Vagina (tissue), 2 donors: ENCODE measurements around the gene RIPOR3. TPM values are rescaled to one million over a fixed set of nuclear protein-coding genes. Genes with fewer than 3 reads are reported as not detected.

Source experiments
- DNase-seq, 2 donors: peaks; one replicate each; pipeline ENCODE4 v3.0.0-alpha.2; 2017; ENCODE audit errors: extremely low spot score in 2 of 2
- H3K27ac ChIP-seq: fragments of 200-600 bp; sonication (generic); one replicate; pipeline ENCODE4 v1.5.1; 2019
- H3K27me3 ChIP-seq: fragments of 200-600 bp; sonication (generic); one replicate; pipeline ENCODE4 v1.5.1; 2019
- H3K36me3 ChIP-seq, 2 donors: fragments of 200-600 bp; sonication (generic); one replicate each; pipeline ENCODE4 v1.5.1; 2017 to 2019
- H3K4me1 ChIP-seq: fragments of 200-600 bp; sonication (generic); one replicate; pipeline ENCODE4 v1.5.1; 2019
- H3K4me3 ChIP-seq, 2 donors: fragments of 200-600 bp; sonication (generic); 1 replicate in 1 of 2; 2 replicates in 1 of 2; pipeline ENCODE4 v1.5.1; 2016 to 2019
- H3K9me3 ChIP-seq: fragments of 200-600 bp; sonication (generic); one replicate; pipeline ENCODE4 v1.5.1; 2019
- CTCF ChIP-seq, 3 experiments: fragments of 450-650 bp in 2 of 3; fragments of 200-600 bp in 1 of 3; sonication (generic) in 1 of 3; IDR thresholded peaks; one replicate each; pipeline ENCODE4 v1.5.1; 2017 to 2019; ENCODE audit warnings: antibody characterized with exemption in 3 of 3, mild to moderate bottlenecking in 2 of 3, moderate library complexity in 2 of 3
- POLR2A ChIP-seq, 2 donors: fragments of 450-650 bp; IDR thresholded peaks; one replicate each; pipeline ENCODE4 v1.6.1; 2017; ENCODE audit warnings: antibody characterized with exemption in 2 of 2, mild to moderate bottlenecking in 2 of 2, moderate library complexity in 2 of 2
- POLR2AphosphoS5 ChIP-seq, 2 donors: sonication (generic); formaldehyde crosslinking; IDR thresholded peaks; one replicate each; pipeline ENCODE4 v1.9.0; 2017; ENCODE audit warnings: antibody characterized with exemption in 2 of 2, mild to moderate bottlenecking in 2 of 2, low read depth in 1 of 2; ENCODE audit not compliant: insufficient read depth in 1 of 2
- intact Hi-C: fragments of 100-400 bp; cut with DNase I; formaldehyde crosslinking; loops from one replicate; pipeline ENCODE4 v1.15.1; 2023
- total RNA-seq: library from RNA; depleted of rRNA; stranded (reverse); fragments of >200 nt; gene quantifications from one replicate; pipeline ENCODE4 v1.2.3, GENCODE V29; 2016

Gene RIPOR3
- total RNA-seq, 1 donor from 2014 or later = 38.1 TPM

- intact Hi-C loops = no loop called here
These were observed 82.6 kb downstream of the RIPOR3 start for GRCh38 chr20:50608750-50609104.

GRCh38 chr20:50607850-50608749 is 83.2 kb downstream of the RIPOR3 start:
- no peak for DNase-seq
- Histone ChIP-seq H3K4me3 (no peak overlapping the region), H3K27ac (no peak overlapping the region), H3K36me3 (peaks cover 0 to 3% of the 10 kb centered on the region in 2 donors), H3K9me3 (no peaks in the 10 kb centered on the region), H3K27me3 (no peaks in the 10 kb centered on the region), H3K4me1 (no peaks in the 10 kb centered on the region)
- intact Hi-C loops = no loop called here
- no peak for TF ChIP-seq CTCF (IDR thresholded peaks at IDR 0.05)
- no peak for TF ChIP-seq POLR2A (IDR thresholded peaks at IDR 0.05)
- TF ChIP-seq POLR2AphosphoS5 (IDR thresholded peaks at IDR 0.05; ENCODE audit: insufficient read depth in 1 of 2, low read depth in 1 of 2) = no peak

More at GRCh38 chr20:50608750-50609104, 82.6 kb downstream of the RIPOR3 start:
- Histone ChIP-seq H3K4me3 (no peak overlapping the region), H3K9me3 (no peaks in the 10 kb centered on the region), H3K27ac (no peak overlapping the region), H3K4me1 (no peaks in the 10 kb centered on the region), H3K36me3 (peaks cover 0 to 3% of the 10 kb centered on the region in 2 donors), H3K27me3 (no peaks in the 10 kb centered on the region)
- DNase-seq = no peak
- no peak for TF ChIP-seq CTCF (IDR thresholded peaks at IDR 0.05)
- no peak for TF ChIP-seq POLR2A (IDR thresholded peaks at IDR 0.05)
- no peak for TF ChIP-seq POLR2AphosphoS5 (IDR thresholded peaks at IDR 0.05; ENCODE audit: insufficient read depth in 1 of 2, low read depth in 1 of 2)

GRCh38 chr20:50607436-50607835 is 83.9 kb downstream of the RIPOR3 start:
- TF ChIP-seq POLR2A (IDR thresholded peaks at IDR 0.05) = no peak
- no peak for TF ChIP-seq CTCF (IDR thresholded peaks at IDR 0.05)
- TF ChIP-seq POLR2AphosphoS5 (IDR thresholded peaks at IDR 0.05; ENCODE audit: insufficient read depth in 1 of 2, low read depth in 1 of 2) = no peak

GRCh38 chr20:50605136-50605535 is 86.2 kb downstream of the RIPOR3 start:
- intact Hi-C loops = no loop called here
- H3K4me1 ChIP-seq = no peaks in the 10 kb centered on the region
- no peak overlapping the region for H3K27ac ChIP-seq

More at GRCh38 chr20:50607436-50607835, 83.9 kb downstream of the RIPOR3 start:
- no peak overlapping the region for H3K4me3 ChIP-seq
- no peaks in the 10 kb centered on the region for H3K4me1 ChIP-seq
- intact Hi-C loops = no loop called here
- H3K9me3 ChIP-seq = no peaks in the 10 kb centered on the region
- no peaks in the 10 kb centered on the region for H3K27me3 ChIP-seq
- no peak overlapping the region for H3K27ac ChIP-seq
- peaks cover 0 to 3% of the 10 kb centered on the region in 2 donors for H3K36me3 ChIP-seq
- DNase-seq = no peak

More at GRCh38 chr20:50605136-50605535, 86.2 kb downstream of the RIPOR3 start:
- no peak for TF ChIP-seq CTCF (IDR thresholded peaks at IDR 0.05)
- no peak for TF ChIP-seq POLR2AphosphoS5 (IDR thresholded peaks at IDR 0.05; ENCODE audit: insufficient read depth in 1 of 2, low read depth in 1 of 2)
- TF ChIP-seq POLR2A (IDR thresholded peaks at IDR 0.05) = no peak
- Histone ChIP-seq H3K36me3 (peaks cover 0 to 3% of the 10 kb centered on the region in 2 donors), H3K9me3 (no peaks in the 10 kb centered on the region), H3K4me3 (no peak overlapping the region), H3K27me3 (no peaks in the 10 kb centered on the region)
- DNase-seq = no peak
